ENCODE measurements around the gene USP44.

DNA sequence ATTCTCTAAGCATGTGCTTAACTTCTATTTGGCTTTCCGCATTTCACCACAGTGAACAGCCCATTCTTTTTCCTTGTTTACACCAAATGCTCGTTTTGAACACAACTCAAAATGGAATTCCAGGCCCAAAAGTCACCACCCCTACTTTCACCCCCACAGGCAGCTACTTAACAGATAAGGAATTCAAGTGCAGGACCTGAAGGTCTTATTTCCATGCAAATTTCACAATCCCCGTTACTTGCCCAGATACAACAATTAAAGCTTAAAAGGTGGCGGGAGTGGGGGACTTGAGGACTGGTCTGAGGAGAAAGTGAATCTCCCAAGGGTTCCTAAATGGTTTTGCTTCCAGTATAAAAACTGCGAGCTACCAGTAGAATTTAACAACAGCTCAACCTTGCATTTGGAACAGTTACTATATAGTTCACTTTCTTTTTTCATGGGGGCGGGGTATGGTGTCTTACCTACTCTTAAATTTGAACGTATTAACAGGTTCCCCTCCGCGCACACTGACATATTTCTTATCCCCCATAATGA, 3.7 kb downstream of the USP44 start:
- TF ChIP-seq RXRA (IDR thresholded peaks at IDR 0.05; ENCODE audit: borderline replicate concordance, low read depth) (no peak), POLR2AphosphoS5 (IDR thresholded peaks at IDR 0.05; ENCODE audit: low read depth, low read length) (no peak), EZH2phosphoT487 (IDR thresholded peaks at IDR 0.05; ENCODE audit: borderline replicate concordance, low read depth) (no peak), TAF1 (IDR thresholded peaks at IDR 0.05; ENCODE audit: borderline replicate concordance, low read depth, low read length) (no peak), TCF12 (IDR thresholded peaks at IDR 0.05) (no peak), SIN3A (IDR thresholded peaks at IDR 0.05; ENCODE audit: borderline replicate concordance, low read depth, low read length) (no peak)
- TF ChIP-seq, protein P1, sequence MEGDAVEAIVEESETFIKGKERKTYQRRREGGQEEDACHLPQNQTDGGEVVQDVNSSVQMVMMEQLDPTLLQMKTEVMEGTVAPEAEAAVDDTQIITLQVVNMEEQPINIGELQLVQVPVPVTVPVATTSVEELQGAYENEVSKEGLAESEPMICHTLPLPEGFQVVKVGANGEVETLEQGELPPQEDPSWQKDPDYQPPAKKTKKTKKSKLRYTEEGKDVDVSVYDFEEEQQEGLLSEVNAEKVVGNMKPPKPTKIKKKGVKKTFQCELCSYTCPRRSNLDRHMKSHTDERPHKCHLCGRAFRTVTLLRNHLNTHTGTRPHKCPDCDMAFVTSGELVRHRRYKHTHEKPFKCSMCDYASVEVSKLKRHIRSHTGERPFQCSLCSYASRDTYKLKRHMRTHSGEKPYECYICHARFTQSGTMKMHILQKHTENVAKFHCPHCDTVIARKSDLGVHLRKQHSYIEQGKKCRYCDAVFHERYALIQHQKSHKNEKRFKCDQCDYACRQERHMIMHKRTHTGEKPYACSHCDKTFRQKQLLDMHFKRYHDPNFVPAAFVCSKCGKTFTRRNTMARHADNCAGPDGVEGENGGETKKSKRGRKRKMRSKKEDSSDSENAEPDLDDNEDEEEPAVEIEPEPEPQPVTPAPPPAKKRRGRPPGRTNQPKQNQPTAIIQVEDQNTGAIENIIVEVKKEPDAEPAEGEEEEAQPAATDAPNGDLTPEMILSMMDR (IDR thresholded peaks at IDR 0.05) = no peak
- TF ChIP-seq, protein P2, sequence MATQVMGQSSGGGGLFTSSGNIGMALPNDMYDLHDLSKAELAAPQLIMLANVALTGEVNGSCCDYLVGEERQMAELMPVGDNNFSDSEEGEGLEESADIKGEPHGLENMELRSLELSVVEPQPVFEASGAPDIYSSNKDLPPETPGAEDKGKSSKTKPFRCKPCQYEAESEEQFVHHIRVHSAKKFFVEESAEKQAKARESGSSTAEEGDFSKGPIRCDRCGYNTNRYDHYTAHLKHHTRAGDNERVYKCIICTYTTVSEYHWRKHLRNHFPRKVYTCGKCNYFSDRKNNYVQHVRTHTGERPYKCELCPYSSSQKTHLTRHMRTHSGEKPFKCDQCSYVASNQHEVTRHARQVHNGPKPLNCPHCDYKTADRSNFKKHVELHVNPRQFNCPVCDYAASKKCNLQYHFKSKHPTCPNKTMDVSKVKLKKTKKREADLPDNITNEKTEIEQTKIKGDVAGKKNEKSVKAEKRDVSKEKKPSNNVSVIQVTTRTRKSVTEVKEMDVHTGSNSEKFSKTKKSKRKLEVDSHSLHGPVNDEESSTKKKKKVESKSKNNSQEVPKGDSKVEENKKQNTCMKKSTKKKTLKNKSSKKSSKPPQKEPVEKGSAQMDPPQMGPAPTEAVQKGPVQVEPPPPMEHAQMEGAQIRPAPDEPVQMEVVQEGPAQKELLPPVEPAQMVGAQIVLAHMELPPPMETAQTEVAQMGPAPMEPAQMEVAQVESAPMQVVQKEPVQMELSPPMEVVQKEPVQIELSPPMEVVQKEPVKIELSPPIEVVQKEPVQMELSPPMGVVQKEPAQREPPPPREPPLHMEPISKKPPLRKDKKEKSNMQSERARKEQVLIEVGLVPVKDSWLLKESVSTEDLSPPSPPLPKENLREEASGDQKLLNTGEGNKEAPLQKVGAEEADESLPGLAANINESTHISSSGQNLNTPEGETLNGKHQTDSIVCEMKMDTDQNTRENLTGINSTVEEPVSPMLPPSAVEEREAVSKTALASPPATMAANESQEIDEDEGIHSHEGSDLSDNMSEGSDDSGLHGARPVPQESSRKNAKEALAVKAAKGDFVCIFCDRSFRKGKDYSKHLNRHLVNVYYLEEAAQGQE (IDR thresholded peaks at IDR 0.05; ENCODE audit: low read depth, low read length) = no peak
- TF ChIP-seq, protein P3, sequence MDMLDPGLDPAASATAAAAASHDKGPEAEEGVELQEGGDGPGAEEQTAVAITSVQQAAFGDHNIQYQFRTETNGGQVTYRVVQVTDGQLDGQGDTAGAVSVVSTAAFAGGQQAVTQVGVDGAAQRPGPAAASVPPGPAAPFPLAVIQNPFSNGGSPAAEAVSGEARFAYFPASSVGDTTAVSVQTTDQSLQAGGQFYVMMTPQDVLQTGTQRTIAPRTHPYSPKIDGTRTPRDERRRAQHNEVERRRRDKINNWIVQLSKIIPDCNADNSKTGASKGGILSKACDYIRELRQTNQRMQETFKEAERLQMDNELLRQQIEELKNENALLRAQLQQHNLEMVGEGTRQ (IDR thresholded peaks at IDR 0.05; ENCODE audit: borderline replicate concordance, low read depth, low read length) = no peak
